ENCODE results near the gene BLOC1S5.

DNA sequence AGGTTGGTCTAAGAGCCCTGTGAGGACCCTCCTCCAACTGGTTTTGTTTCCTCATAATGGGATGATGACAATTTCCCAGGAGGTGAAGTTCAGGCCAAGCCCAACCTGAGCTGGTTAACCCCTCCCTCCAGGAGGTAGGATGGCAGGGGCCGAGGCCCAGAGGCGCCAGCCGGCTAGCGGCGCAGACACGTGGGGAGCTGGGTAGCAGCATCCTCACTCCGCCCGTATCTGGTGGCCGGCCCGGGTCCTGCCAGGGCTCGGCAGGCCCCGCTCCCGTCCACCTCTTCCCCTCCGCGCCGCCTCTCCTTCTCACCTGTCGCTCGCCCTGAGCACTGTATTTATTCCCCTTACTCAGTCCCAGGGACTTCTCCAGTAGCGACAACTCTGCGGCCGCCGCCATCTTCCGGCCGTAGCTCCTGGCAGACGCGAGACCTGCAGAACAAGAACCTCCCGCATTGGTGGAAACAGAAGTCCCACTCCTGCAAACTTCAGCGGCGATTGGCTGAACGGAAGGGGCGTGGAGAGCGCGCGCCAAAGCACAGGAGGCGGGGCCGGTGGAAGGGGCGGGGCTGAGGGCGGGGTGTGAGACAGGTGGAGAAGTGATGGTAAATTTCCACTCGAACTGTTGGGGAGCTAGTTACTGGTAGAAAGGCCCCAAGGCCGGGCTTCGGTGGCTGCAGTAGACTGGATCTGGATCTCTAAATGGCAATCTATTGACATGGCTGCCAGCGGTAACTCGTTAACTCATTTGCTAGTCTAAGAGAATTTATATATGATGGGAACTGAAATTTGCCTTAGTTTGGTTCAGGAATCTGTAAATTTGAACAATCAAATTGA, 38.2 kb upstream of the BLOC1S5 start, which contains the start of gene EEF1E1:
- peak in 2 of 3 donors; percentile 72 to 85 for TF ChIP-seq POLR2AphosphoS5 (IDR thresholded peaks at IDR 0.05)
- TF ChIP-seq, protein P1, sequence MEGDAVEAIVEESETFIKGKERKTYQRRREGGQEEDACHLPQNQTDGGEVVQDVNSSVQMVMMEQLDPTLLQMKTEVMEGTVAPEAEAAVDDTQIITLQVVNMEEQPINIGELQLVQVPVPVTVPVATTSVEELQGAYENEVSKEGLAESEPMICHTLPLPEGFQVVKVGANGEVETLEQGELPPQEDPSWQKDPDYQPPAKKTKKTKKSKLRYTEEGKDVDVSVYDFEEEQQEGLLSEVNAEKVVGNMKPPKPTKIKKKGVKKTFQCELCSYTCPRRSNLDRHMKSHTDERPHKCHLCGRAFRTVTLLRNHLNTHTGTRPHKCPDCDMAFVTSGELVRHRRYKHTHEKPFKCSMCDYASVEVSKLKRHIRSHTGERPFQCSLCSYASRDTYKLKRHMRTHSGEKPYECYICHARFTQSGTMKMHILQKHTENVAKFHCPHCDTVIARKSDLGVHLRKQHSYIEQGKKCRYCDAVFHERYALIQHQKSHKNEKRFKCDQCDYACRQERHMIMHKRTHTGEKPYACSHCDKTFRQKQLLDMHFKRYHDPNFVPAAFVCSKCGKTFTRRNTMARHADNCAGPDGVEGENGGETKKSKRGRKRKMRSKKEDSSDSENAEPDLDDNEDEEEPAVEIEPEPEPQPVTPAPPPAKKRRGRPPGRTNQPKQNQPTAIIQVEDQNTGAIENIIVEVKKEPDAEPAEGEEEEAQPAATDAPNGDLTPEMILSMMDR (IDR thresholded peaks at IDR 0.05) = no peak
- TF ChIP-seq POLR2A (IDR thresholded peaks at IDR 0.05) = peak in 1 of 4 donors; percentile 44

Measured in stomach (tissue), 4 donors.